GM23338 (cell line): ENCODE results near the gene ARHGAP27.

Experiments
- CREB1 ChIP-seq: fragments of 250-450 bp; sonication (Bioruptor Pico); IDR thresholded peaks from 2 replicates; pipeline ENCODE4 v1.5.0; 2020; ENCODE audit warnings: low read depth, mild to moderate bottlenecking, moderate library complexity
- ETS1 ChIP-seq: IDR thresholded peaks from 2 replicates; pipeline ENCODE4 v1.6.1; 2016; ENCODE audit warnings: antibody characterized with exemption
- EZH2phosphoT487 ChIP-seq: fragments of 200-600 bp; sonication (generic); IDR thresholded peaks from one replicate; pipeline ENCODE4 v1.8.1; 2018; ENCODE audit warnings: antibody characterized with exemption; ENCODE audit not compliant: unreplicated experiment
- POLR2AphosphoS5 ChIP-seq: IDR thresholded peaks from 2 replicates; pipeline ENCODE4 v1.6.1; 2016; ENCODE audit warnings: antibody characterized with exemption, low read depth
- REST ChIP-seq: IDR thresholded peaks from one replicate; pipeline ENCODE4 v1.6.1; 2018; ENCODE audit warnings: antibody characterized with exemption; ENCODE audit not compliant: unreplicated experiment
- TF ChIP-seq, protein P1 (sequence below), 2 experiments: fragments of 200-600 bp in 1 of 2; sonication (generic) in 1 of 2; conservative IDR thresholded peaks; 2 replicates each; pipeline versions ENCODE4 v1.5.1 to v1.6.1; 2016 to 2017; ENCODE audit warnings: antibody characterized with exemption in 2 of 2, low read depth in 2 of 2, mild to moderate bottlenecking in 2 of 2, moderate library complexity in 1 of 2

GRCh38 chr17:45366049-45366448 is 66.6 kb downstream of the ARHGAP27 start:
- TF ChIP-seq POLR2AphosphoS5 (no peak), EZH2phosphoT487 (no peak), CREB1 (CRISPR knock-in tag) (no peak), REST (no peak), ETS1 (no peak)
- TF ChIP-seq, protein P1, sequence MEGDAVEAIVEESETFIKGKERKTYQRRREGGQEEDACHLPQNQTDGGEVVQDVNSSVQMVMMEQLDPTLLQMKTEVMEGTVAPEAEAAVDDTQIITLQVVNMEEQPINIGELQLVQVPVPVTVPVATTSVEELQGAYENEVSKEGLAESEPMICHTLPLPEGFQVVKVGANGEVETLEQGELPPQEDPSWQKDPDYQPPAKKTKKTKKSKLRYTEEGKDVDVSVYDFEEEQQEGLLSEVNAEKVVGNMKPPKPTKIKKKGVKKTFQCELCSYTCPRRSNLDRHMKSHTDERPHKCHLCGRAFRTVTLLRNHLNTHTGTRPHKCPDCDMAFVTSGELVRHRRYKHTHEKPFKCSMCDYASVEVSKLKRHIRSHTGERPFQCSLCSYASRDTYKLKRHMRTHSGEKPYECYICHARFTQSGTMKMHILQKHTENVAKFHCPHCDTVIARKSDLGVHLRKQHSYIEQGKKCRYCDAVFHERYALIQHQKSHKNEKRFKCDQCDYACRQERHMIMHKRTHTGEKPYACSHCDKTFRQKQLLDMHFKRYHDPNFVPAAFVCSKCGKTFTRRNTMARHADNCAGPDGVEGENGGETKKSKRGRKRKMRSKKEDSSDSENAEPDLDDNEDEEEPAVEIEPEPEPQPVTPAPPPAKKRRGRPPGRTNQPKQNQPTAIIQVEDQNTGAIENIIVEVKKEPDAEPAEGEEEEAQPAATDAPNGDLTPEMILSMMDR (conservative IDR thresholded peaks at IDR 0.05; ENCODE audit: low read depth in 2 of 2), result no peak
